Gastroesophageal sphincter (tissue), 3 donors: ENCODE measurements around the gene ZHX3.

ENCODE experiments used
- POLR2AphosphoS5 ChIP-seq: sonication (generic); formaldehyde crosslinking; IDR thresholded peaks from one replicate; pipeline ENCODE4 v1.6.1; 2017; ENCODE audit warnings: antibody characterized with exemption
- TF ChIP-seq, protein P1 (sequence below), 4 experiments: fragments of 200-600 bp in 2 of 4; fragments of 450-650 bp in 2 of 4; sonication (generic) in 1 of 4; IDR thresholded peaks; one replicate each; pipeline ENCODE4 v1.5.1; 2017 to 2019; ENCODE audit warnings: antibody characterized with exemption in 4 of 4, mild to moderate bottlenecking in 2 of 4, moderate library complexity in 2 of 4

DNA sequence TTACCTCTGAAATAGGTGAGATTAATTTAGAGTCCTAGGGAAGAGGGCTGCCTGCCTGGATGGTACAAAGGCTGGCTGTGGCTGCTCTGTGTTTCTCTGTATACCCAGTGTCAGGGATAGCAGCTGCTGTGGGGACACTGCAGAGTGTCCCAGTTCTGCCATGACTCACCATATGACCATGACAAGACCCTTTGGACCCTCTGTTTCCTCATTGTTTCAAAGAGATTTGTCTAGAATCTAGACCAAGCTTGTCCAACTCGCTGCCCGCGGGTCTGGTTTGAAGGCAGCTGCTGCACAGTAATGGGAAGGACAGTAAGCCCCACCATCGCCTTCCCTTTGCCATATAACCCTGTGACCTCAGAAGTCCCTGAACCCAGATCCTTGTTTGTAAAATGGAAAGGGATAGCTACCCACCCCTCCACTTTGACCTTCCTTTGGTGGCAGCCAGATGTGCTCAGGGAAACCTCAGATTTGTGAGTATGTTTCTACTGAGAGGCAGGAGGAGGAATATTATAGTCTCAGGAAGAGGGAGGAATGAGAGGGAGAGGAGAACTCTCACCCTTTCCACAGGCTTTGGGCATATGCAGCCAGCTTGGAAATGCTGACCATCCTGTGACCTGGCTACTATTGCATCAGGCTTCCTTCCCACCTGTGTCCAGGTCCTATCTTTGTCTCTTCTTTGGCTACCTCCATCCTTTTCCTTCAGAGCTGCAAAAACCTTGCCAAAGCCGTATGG, 166.2 kb downstream of the ZHX3 start:
- TF ChIP-seq, protein P1, sequence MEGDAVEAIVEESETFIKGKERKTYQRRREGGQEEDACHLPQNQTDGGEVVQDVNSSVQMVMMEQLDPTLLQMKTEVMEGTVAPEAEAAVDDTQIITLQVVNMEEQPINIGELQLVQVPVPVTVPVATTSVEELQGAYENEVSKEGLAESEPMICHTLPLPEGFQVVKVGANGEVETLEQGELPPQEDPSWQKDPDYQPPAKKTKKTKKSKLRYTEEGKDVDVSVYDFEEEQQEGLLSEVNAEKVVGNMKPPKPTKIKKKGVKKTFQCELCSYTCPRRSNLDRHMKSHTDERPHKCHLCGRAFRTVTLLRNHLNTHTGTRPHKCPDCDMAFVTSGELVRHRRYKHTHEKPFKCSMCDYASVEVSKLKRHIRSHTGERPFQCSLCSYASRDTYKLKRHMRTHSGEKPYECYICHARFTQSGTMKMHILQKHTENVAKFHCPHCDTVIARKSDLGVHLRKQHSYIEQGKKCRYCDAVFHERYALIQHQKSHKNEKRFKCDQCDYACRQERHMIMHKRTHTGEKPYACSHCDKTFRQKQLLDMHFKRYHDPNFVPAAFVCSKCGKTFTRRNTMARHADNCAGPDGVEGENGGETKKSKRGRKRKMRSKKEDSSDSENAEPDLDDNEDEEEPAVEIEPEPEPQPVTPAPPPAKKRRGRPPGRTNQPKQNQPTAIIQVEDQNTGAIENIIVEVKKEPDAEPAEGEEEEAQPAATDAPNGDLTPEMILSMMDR (IDR thresholded peaks at IDR 0.05), result no peak
- no peak for TF ChIP-seq POLR2AphosphoS5
